Activated naive CD4-positive, alpha-beta T cell treated with anti-CD3 and anti-CD28 coated beads for 36 hours (primary cell): ENCODE results near the gene DRGX. TPM values are rescaled to one million over a fixed set of nuclear protein-coding genes. Genes with fewer than 3 reads are reported as not detected.

Experiments
- CTCF ChIA-PET: fragments of 350-600 bp; sonication (Branson Sonifier 250); formaldehyde crosslinking; loops from one replicate; lab custom pipeline; 2021; ENCODE audit warnings: antibody characterized with exemption; lab: Charles Lee
- DNase-seq: peaks from one replicate; pipeline ENCODE4 v3.0.0-alpha.2; 2020
- H3K27ac Mint-ChIP-seq: one replicate; pipeline ENCODE4 v1.8.0; 2021; ENCODE audit warnings: mild to moderate bottlenecking, mixed read lengths
- H3K27me3 Mint-ChIP-seq: one replicate; pipeline ENCODE4 v1.8.0; 2021; ENCODE audit warnings: low read depth, mixed read lengths
- H3K36me3 Mint-ChIP-seq: one replicate; pipeline ENCODE4 v1.8.0; 2021; ENCODE audit warnings: low read depth, mixed read lengths
- H3K4me1 Mint-ChIP-seq: one replicate; pipeline ENCODE4 v1.8.0; 2021; ENCODE audit warnings: low read depth, mixed read lengths
- H3K4me3 Mint-ChIP-seq: one replicate; pipeline ENCODE4 v1.8.0; 2021; ENCODE audit warnings: mild to moderate bottlenecking, moderate library complexity, mixed read lengths
- H3K9me3 Mint-ChIP-seq: one replicate; pipeline ENCODE4 v1.8.0; 2021; ENCODE audit warnings: mixed read lengths
- intact Hi-C: fragments of 100-400 bp; cut with micrococcal nuclease; formaldehyde crosslinking; loops from one replicate; pipeline ENCODE4 v1.15.1; 2023
- total RNA-seq, 2 experiments: library from RNA; stranded (reverse); gene quantifications; one replicate each; pipeline ENCODE4 v1.2.3, GENCODE V29; 2021

The DRGX gene
- total RNA-seq, 2 experiments from 2014 or later, result not detected

- Mint-ChIP-seq H3K9me3 (peaks cover 13% of the 10 kb centered on the region), H3K4me1 (peaks cover 2% of the 10 kb centered on the region), H3K36me3 (peaks cover 5% of the 10 kb centered on the region), H3K27me3 (peaks cover 4% of the 10 kb centered on the region), H3K27ac (no peak overlapping the region), H3K4me3 (no peak overlapping the region)
- no peak for DNase-seq
- intact Hi-C loops, result no loop called here
- CTCF ChIA-PET, result interaction anchor here (0.7 kb wide), 1 partner anchor 12 kb away, joined by 3 read pairs; no protein-coding TSS in a partner anchor
Measured at GRCh38 chr10:49335364-49335972, 60.4 kb downstream of the DRGX start.

- H3K27ac Mint-ChIP-seq, result no peak overlapping the region
- intact Hi-C loops, result no loop called here
- DNase-seq, result no peak
- peaks cover 13% of the 10 kb centered on the region for H3K9me3 Mint-ChIP-seq
- H3K27me3 Mint-ChIP-seq, result peaks cover 4% of the 10 kb centered on the region
- CTCF ChIA-PET, result interaction anchor here (0.7 kb wide), 1 partner anchor 12 kb away, joined by 3 read pairs; no protein-coding TSS in a partner anchor
- H3K36me3 Mint-ChIP-seq, result peaks cover 5% of the 10 kb centered on the region
- H3K4me3 Mint-ChIP-seq, result no peak overlapping the region
- H3K4me1 Mint-ChIP-seq, result peaks cover 2% of the 10 kb centered on the region
Measured at GRCh38 chr10:49334964-49335363, 60.9 kb downstream of the DRGX start.

- intact Hi-C loops, result no loop called here
- Mint-ChIP-seq H3K4me3 (no peak overlapping the region), H3K9me3 (peaks cover 13% of the 10 kb centered on the region), H3K4me1 (peaks cover 2% of the 10 kb centered on the region), H3K36me3 (peaks cover 5% of the 10 kb centered on the region), H3K27me3 (no peaks in the 10 kb centered on the region), H3K27ac (no peak overlapping the region)
- DNase-seq, result no peak
- CTCF ChIA-PET, result no interaction called here
Measured at GRCh38 chr10:49333192-49333591, 62.7 kb downstream of the DRGX start.

- H3K4me1 Mint-ChIP-seq, result peaks cover 2% of the 10 kb centered on the region
- intact Hi-C loops, result no loop called here
- no peak overlapping the region for H3K27ac Mint-ChIP-seq
- no peak for DNase-seq
- no peaks in the 10 kb centered on the region for H3K27me3 Mint-ChIP-seq
- H3K9me3 Mint-ChIP-seq, result peaks cover 13% of the 10 kb centered on the region
- H3K36me3 Mint-ChIP-seq, result peaks cover 5% of the 10 kb centered on the region
- no peak overlapping the region for H3K4me3 Mint-ChIP-seq
- CTCF ChIA-PET, result no interaction called here
Measured at GRCh38 chr10:49332768-49333167, 63.1 kb downstream of the DRGX start.

GRCh38 chr10:49332333-49332732, 63.6 kb downstream of the DRGX start:
- CTCF ChIA-PET, result no interaction called here
- no peak overlapping the region for H3K4me3 Mint-ChIP-seq
- peaks cover 13% of the 10 kb centered on the region for H3K9me3 Mint-ChIP-seq
- H3K4me1 Mint-ChIP-seq, result peaks cover 2% of the 10 kb centered on the region
- H3K27ac Mint-ChIP-seq, result no peak overlapping the region
- H3K27me3 Mint-ChIP-seq, result no peaks in the 10 kb centered on the region
- no peak for DNase-seq
- intact Hi-C loops, result no loop called here
- peaks cover 5% of the 10 kb centered on the region for H3K36me3 Mint-ChIP-seq

GRCh38 chr10:49331431-49331830, 64.5 kb downstream of the DRGX start:
- Mint-ChIP-seq H3K27ac (no peak overlapping the region), H3K4me3 (no peak overlapping the region), H3K27me3 (no peaks in the 10 kb centered on the region), H3K4me1 (peaks cover 2% of the 10 kb centered on the region), H3K36me3 (peaks cover 5% of the 10 kb centered on the region), H3K9me3 (peaks cover 13% of the 10 kb centered on the region)
- no peak for DNase-seq
- CTCF ChIA-PET, result no interaction called here
- intact Hi-C loops, result no loop called here

GRCh38 chr10:49330127-49330665, 65.7 kb downstream of the DRGX start:
- peaks cover 1% of the 10 kb centered on the region for H3K36me3 Mint-ChIP-seq
- CTCF ChIA-PET, result no interaction called here
- H3K27me3 Mint-ChIP-seq, result no peaks in the 10 kb centered on the region
- no peak overlapping the region for H3K27ac Mint-ChIP-seq
- peaks cover 5% of the 10 kb centered on the region for H3K9me3 Mint-ChIP-seq
- intact Hi-C loops, result no loop called here
- H3K4me1 Mint-ChIP-seq, result peaks cover 2% of the 10 kb centered on the region
- no peak overlapping the region for H3K4me3 Mint-ChIP-seq
- no peak for DNase-seq

GRCh38 chr10:49329146-49329505, 66.8 kb downstream of the DRGX start:
- Mint-ChIP-seq H3K27me3 (no peaks in the 10 kb centered on the region), H3K4me3 (no peak overlapping the region), H3K36me3 (no peaks in the 10 kb centered on the region), H3K27ac (no peak overlapping the region), H3K9me3 (no peaks in the 10 kb centered on the region), H3K4me1 (no peaks in the 10 kb centered on the region)
- CTCF ChIA-PET, result no interaction called here
- intact Hi-C loops, result no loop called here
- no peak for DNase-seq

GRCh38 chr10:49328401-49329145, 67.3 kb downstream of the DRGX start:
- intact Hi-C loops, result no loop called here
- Mint-ChIP-seq H3K4me1 (no peaks in the 10 kb centered on the region), H3K27me3 (no peaks in the 10 kb centered on the region), H3K4me3 (no peak overlapping the region), H3K36me3 (no peaks in the 10 kb centered on the region), H3K27ac (no peak overlapping the region), H3K9me3 (no peaks in the 10 kb centered on the region)
- no peak for DNase-seq
- CTCF ChIA-PET, result no interaction called here

- no peaks in the 10 kb centered on the region for H3K4me1 Mint-ChIP-seq
- H3K9me3 Mint-ChIP-seq, result no peaks in the 10 kb centered on the region
- no peaks in the 10 kb centered on the region for H3K36me3 Mint-ChIP-seq
- CTCF ChIA-PET, result no interaction called here
- H3K27me3 Mint-ChIP-seq, result no peaks in the 10 kb centered on the region
- intact Hi-C loops, result no loop called here
- no peak for DNase-seq
- no peak overlapping the region for H3K27ac Mint-ChIP-seq
- no peak overlapping the region for H3K4me3 Mint-ChIP-seq
Measured at GRCh38 chr10:49327036-49327813, 68.7 kb downstream of the DRGX start.

- no peaks in the 10 kb centered on the region for H3K36me3 Mint-ChIP-seq
- no peak for DNase-seq
- H3K27me3 Mint-ChIP-seq, result no peaks in the 10 kb centered on the region
- H3K27ac Mint-ChIP-seq, result no peak overlapping the region
- no peaks in the 10 kb centered on the region for H3K9me3 Mint-ChIP-seq
- CTCF ChIA-PET, result no interaction called here
- H3K4me1 Mint-ChIP-seq, result no peaks in the 10 kb centered on the region
- intact Hi-C loops, result no loop called here
- no peak overlapping the region for H3K4me3 Mint-ChIP-seq
Measured at GRCh38 chr10:49325916-49326783, 69.7 kb downstream of the DRGX start.
